ENCODE results near the gene MAP3K9. TPM values are rescaled to one million over a fixed set of nuclear protein-coding genes. Genes with fewer than 3 reads are reported as not detected.

Gene MAP3K9
- total and polyA plus RNA-seq, 10 donors, result 0.42 to 8.0 (median 3.7) TPM

GRCh38 chr14:70794294-70794693 is 15.0 kb downstream of the MAP3K9 start:
- H3K27me3 ChIP-seq (replicated peaks in 1 of 7), result no peaks in the 10 kb centered on the region
- H3K4me1 ChIP-seq, result peaks cover 0 to 8% (median 3%) of the 10 kb centered on the region in 6 donors
- intact Hi-C loops (cut with DNase I; ENCODE audit: low total_unique reads), result no loop called here
- no peak for DNase-seq
- 69 to 90% (median 79%) methylated on average over 3 of the region's 3 CpGs for WGBS, 5 donors
- H3K4me3 ChIP-seq, result no peak overlapping the region
- TF ChIP-seq POLR2AphosphoS5 (IDR thresholded peaks at IDR 0.05), result no peak
- no peak for TF ChIP-seq CTCF (IDR thresholded peaks at IDR 0.05 in 8 of 11, conservative IDR thresholded peaks at IDR 0.05 in 3 of 11)
- H3K36me3 ChIP-seq, result peaks cover 0 to 18% (median 0%) of the 10 kb centered on the region in 6 donors
- no peaks in the 10 kb centered on the region for H3K9me3 ChIP-seq
- H3K27ac ChIP-seq, result no peak overlapping the region

GRCh38 chr14:70793637-70794036 is 15.7 kb downstream of the MAP3K9 start:
- 75 to 98% (median 96%) methylated on average over 3 of the region's 3 CpGs for WGBS, 5 donors
- Histone ChIP-seq H3K27me3 (replicated peaks in 1 of 7) (no peaks in the 10 kb centered on the region), H3K4me3 (no peak overlapping the region), H3K9me3 (no peaks in the 10 kb centered on the region), H3K36me3 (peaks cover 0 to 17% (median 0%) of the 10 kb centered on the region in 6 donors), H3K27ac (no peak overlapping the region), H3K4me1 (peaks cover 0 to 13% (median 5%) of the 10 kb centered on the region in 6 donors)
- no peak for TF ChIP-seq POLR2A (IDR thresholded peaks at IDR 0.05)
- TF ChIP-seq POLR2AphosphoS5 (IDR thresholded peaks at IDR 0.05), result no peak
- no peak for TF ChIP-seq CTCF (IDR thresholded peaks at IDR 0.05 in 8 of 11, conservative IDR thresholded peaks at IDR 0.05 in 3 of 11)
- no peak for DNase-seq
- intact Hi-C loops (cut with DNase I; ENCODE audit: low total_unique reads), result no loop called here

GRCh38 chr14:70792939-70793338 is 16.4 kb downstream of the MAP3K9 start:
- 72 to 84% (median 81%) methylated on average over 9 of the region's 9 CpGs for WGBS, 5 donors
- intact Hi-C loops (cut with DNase I; ENCODE audit: low total_unique reads), result no loop called here
- peaks cover 0 to 17% (median 0%) of the 10 kb centered on the region in 6 donors for H3K36me3 ChIP-seq
- no peaks in the 10 kb centered on the region for H3K9me3 ChIP-seq
- DNase-seq, result no peak
- no peaks in the 10 kb centered on the region for H3K27me3 ChIP-seq (replicated peaks in 1 of 7)
- no peak overlapping the region for H3K27ac ChIP-seq
- TF ChIP-seq POLR2AphosphoS5 (IDR thresholded peaks at IDR 0.05) (no peak), CTCF (IDR thresholded peaks at IDR 0.05 in 8 of 11, conservative IDR thresholded peaks at IDR 0.05 in 3 of 11) (no peak), POLR2A (IDR thresholded peaks at IDR 0.05) (no peak)
- H3K4me1 ChIP-seq, result peaks cover 0 to 13% (median 5%) of the 10 kb centered on the region in 6 donors
- H3K4me3 ChIP-seq, result no peak overlapping the region

GRCh38 chr14:70791971-70792370 is 17.3 kb downstream of the MAP3K9 start:
- 92 to 97% (median 94%) methylated on average over 7 of the region's 7 CpGs for WGBS, 5 donors
- intact Hi-C loops (cut with DNase I; ENCODE audit: low total_unique reads), result no loop called here

More at GRCh38 chr14:70791971-70792370, 17.3 kb downstream of the MAP3K9 start:
- Histone ChIP-seq H3K4me3 (no peak overlapping the region), H3K27ac (no peak overlapping the region), H3K27me3 (replicated peaks in 1 of 7) (no peaks in the 10 kb centered on the region), H3K36me3 (peaks cover 0 to 17% (median 0%) of the 10 kb centered on the region in 6 donors), H3K9me3 (no peaks in the 10 kb centered on the region), H3K4me1 (peaks cover 0 to 13% (median 5%) of the 10 kb centered on the region in 6 donors)
- no peak for DNase-seq
- TF ChIP-seq POLR2A (IDR thresholded peaks at IDR 0.05) (no peak), CTCF (IDR thresholded peaks at IDR 0.05 in 8 of 11, conservative IDR thresholded peaks at IDR 0.05 in 3 of 11) (no peak), POLR2AphosphoS5 (IDR thresholded peaks at IDR 0.05) (no peak)
